ENCODE results near the gene DEPP1. TPM values are rescaled to one million over a fixed set of nuclear protein-coding genes. Genes with fewer than 3 reads are reported as not detected.

Gene DEPP1
- total and polyA plus RNA-seq, 2 of the 13 experiments (the other 11 are each of a cell fraction or from before 2014, with no cell fraction given): 14.8 to 270 TPM

DNA sequence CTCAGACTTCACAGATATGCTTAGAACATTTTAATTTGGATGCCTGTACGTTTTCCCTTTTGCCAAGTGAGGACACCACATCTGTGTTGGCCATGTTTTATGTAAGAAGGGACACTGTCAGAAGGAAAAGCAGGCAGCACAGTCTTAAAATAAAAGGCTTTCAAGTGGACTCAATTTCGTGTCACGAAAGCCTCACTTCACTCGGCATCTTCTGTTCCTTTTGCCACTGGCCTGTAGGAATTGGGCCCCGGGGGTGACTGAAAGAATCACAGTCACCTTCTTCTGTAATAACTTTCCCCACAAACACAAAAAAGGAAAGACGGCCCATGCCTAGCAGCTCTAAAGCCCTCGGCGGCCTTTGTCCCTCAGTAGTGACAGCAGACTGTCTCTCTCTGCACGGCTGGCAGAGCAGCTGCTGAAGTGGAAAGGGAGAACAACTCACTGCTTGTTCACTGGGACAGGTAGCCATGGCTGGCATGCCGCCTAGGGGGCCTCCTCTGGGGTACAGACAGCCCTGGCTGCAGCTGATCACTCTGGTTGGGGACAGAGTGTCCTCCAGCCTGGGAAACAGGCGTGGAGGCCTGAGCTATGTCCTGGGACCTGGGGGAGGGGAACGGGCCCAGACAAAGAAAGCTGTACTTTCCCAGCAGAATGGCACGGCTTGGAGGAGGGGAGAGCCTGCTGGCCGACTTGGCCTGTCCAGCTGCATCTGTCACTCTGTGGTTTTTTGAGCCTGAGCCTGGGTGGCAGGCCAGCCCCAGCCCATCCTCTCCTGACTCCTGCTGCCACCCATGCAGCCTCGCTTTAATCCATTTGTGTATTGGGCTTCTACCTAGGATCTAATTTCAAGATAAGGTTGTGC is 14.6 kb downstream of the DEPP1 start (continued):
- TF ChIP-seq KDM5A (IDR thresholded peaks at IDR 0.05; ENCODE audit: borderline replicate concordance, low read length): peak; percentile 26; the same call in 1 of the 2 replicates
- peak; percentile 78 for TF ChIP-seq HDAC1 (CRISPR knock-in tag; IDR thresholded peaks at IDR 0.05)
- TF ChIP-seq ZNF580 (CRISPR knock-in tag; IDR thresholded peaks at IDR 0.05; ENCODE audit: borderline replicate concordance, low read depth): 0 out of 2 replicates have a peak, but pooled peaks have one; percentile 21
- TF ChIP-seq ZFP90 (CRISPR knock-in tag; IDR thresholded peaks at IDR 0.05; ENCODE audit: borderline replicate concordance): peak; percentile 80; the same call in 1 of the 2 replicates
- TF ChIP-seq ZKSCAN8 (CRISPR knock-in tag; IDR thresholded peaks at IDR 0.05; ENCODE audit: borderline replicate concordance): 0 out of 2 replicates have a peak, but pooled peaks have one; percentile 24
- peak; percentile 79 for TF ChIP-seq HDAC2 (CRISPR knock-in tag; IDR thresholded peaks at IDR 0.05)
- TF ChIP-seq ZNF543 (CRISPR knock-in tag; IDR thresholded peaks at IDR 0.05): 0 out of 2 replicates have a peak, but pooled peaks have one; percentile 41
- peak; percentile 60; the same call in 1 of the 2 replicates for TF ChIP-seq YEATS4 (CRISPR knock-in tag; IDR thresholded peaks at IDR 0.05; ENCODE audit: borderline replicate concordance)
- TF ChIP-seq PRDM10 (CRISPR knock-in tag; IDR thresholded peaks at IDR 0.05; ENCODE audit: low read depth): no peak
- TF ChIP-seq ZKSCAN1 (IDR thresholded peaks at IDR 0.05; ENCODE audit: low read length): no peak
- TF ChIP-seq ZNF263 (CRISPR knock-in tag; IDR thresholded peaks at IDR 0.05): peak; percentile 60
- TF ChIP-seq ZNF513 (CRISPR knock-in tag; conservative IDR thresholded peaks at IDR 0.05): no peak
- TF ChIP-seq SRSF9 (IDR thresholded peaks at IDR 0.05; ENCODE audit: borderline replicate concordance, insufficient read depth, low read depth, low read length, poor library complexity, severe bottlenecking): no peak
- TF ChIP-seq ZNF891 (CRISPR knock-in tag; IDR thresholded peaks at IDR 0.05): peak; percentile 90
- TF ChIP-seq, protein P1, sequence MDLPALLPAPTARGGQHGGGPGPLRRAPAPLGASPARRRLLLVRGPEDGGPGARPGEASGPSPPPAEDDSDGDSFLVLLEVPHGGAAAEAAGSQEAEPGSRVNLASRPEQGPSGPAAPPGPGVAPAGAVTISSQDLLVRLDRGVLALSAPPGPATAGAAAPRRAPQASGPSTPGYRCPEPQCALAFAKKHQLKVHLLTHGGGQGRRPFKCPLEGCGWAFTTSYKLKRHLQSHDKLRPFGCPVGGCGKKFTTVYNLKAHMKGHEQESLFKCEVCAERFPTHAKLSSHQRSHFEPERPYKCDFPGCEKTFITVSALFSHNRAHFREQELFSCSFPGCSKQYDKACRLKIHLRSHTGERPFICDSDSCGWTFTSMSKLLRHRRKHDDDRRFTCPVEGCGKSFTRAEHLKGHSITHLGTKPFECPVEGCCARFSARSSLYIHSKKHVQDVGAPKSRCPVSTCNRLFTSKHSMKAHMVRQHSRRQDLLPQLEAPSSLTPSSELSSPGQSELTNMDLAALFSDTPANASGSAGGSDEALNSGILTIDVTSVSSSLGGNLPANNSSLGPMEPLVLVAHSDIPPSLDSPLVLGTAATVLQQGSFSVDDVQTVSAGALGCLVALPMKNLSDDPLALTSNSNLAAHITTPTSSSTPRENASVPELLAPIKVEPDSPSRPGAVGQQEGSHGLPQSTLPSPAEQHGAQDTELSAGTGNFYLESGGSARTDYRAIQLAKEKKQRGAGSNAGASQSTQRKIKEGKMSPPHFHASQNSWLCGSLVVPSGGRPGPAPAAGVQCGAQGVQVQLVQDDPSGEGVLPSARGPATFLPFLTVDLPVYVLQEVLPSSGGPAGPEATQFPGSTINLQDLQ (CRISPR knock-in tag; IDR thresholded peaks at IDR 0.05): 0 out of 2 replicates have a peak, but pooled peaks have one; percentile 33
